Neural crest cell (in vitro differentiated cells): ENCODE measurements around the gene COL9A1. TPM values are rescaled to one million over a fixed set of nuclear protein-coding genes. Genes with fewer than 3 reads are reported as not detected.
"Not testable (repeated sequence)": the region's sequence is repeated elsewhere in the genome, so short reads cannot be mapped to it uniquely, and the experiment has no call there.

Experiments
- DNase-seq: peaks from one replicate; pipeline ENCODE4 v3.0.0; 2021; ENCODE audit warnings: low read depth, mixed read lengths, low spot score
- H3K27ac Mint-ChIP-seq: one replicate; pipeline ENCODE4 v1.8.0; 2021; ENCODE audit warnings: mild to moderate bottlenecking, mixed read lengths; ENCODE audit not compliant: unreplicated experiment
- H3K27me3 Mint-ChIP-seq: 2 replicates; pipeline ENCODE4 v1.8.0; 2021; ENCODE audit warnings: low read depth, mild to moderate bottlenecking, mixed read lengths
- H3K36me3 Mint-ChIP-seq: 2 replicates; pipeline ENCODE4 v1.8.0; 2021; ENCODE audit warnings: low read depth, mild to moderate bottlenecking, mixed read lengths
- H3K4me1 Mint-ChIP-seq: 2 replicates; pipeline ENCODE4 v1.8.0; 2021; ENCODE audit warnings: mixed read lengths
- H3K4me3 Mint-ChIP-seq: one replicate; pipeline ENCODE4 v1.8.0; 2021; ENCODE audit warnings: mild to moderate bottlenecking, mixed read lengths
- H3K9me3 Mint-ChIP-seq: 2 replicates; pipeline ENCODE4 v1.8.0; 2021; ENCODE audit warnings: mixed read lengths
- total RNA-seq: library from RNA; stranded (reverse); gene quantifications from 2 replicates; pipeline ENCODE4 v1.2.1, GENCODE V29; 2021
- TF ChIP-seq, protein P1 (sequence below): fragments of 200-600 bp; sonication (generic); conservative IDR thresholded peaks from 2 replicates; pipeline ENCODE4 v1.5.0; 2021; ENCODE audit warnings: antibody characterized with exemption, mild to moderate bottlenecking

The COL9A1 gene
- total RNA-seq, 1 donor from 2014 or later, result 30.8 TPM

DNA sequence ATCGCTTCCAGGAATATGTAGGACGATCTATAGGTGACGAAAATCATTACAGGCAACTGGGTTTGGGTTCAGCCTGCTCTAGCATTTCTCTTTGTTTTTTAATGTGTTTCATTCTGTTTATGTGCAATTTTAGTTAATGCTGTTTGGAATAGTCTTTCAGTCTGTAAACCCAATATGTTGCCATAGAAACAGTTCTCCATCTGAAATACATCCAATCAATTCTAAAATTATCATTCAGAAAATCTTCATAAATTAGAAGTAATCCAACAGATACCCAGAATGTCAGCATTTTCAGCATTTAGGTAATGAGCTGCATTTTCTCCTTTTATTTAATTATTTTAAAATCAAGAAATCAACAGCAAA lies 34.8 kb upstream of the COL9A1 start:
- DNase-seq, result no peak
- no peak overlapping the region for H3K27ac Mint-ChIP-seq
- TF ChIP-seq, protein P1, sequence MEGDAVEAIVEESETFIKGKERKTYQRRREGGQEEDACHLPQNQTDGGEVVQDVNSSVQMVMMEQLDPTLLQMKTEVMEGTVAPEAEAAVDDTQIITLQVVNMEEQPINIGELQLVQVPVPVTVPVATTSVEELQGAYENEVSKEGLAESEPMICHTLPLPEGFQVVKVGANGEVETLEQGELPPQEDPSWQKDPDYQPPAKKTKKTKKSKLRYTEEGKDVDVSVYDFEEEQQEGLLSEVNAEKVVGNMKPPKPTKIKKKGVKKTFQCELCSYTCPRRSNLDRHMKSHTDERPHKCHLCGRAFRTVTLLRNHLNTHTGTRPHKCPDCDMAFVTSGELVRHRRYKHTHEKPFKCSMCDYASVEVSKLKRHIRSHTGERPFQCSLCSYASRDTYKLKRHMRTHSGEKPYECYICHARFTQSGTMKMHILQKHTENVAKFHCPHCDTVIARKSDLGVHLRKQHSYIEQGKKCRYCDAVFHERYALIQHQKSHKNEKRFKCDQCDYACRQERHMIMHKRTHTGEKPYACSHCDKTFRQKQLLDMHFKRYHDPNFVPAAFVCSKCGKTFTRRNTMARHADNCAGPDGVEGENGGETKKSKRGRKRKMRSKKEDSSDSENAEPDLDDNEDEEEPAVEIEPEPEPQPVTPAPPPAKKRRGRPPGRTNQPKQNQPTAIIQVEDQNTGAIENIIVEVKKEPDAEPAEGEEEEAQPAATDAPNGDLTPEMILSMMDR, result no peak
- peaks cover 2% of the 10 kb centered on the region for H3K36me3 Mint-ChIP-seq
- peaks cover 9% of the 10 kb centered on the region for H3K9me3 Mint-ChIP-seq
- no peak overlapping the region for H3K4me3 Mint-ChIP-seq
- H3K27me3 Mint-ChIP-seq, result no peaks in the 10 kb centered on the region
- no peaks in the 10 kb centered on the region for H3K4me1 Mint-ChIP-seq

DNA sequence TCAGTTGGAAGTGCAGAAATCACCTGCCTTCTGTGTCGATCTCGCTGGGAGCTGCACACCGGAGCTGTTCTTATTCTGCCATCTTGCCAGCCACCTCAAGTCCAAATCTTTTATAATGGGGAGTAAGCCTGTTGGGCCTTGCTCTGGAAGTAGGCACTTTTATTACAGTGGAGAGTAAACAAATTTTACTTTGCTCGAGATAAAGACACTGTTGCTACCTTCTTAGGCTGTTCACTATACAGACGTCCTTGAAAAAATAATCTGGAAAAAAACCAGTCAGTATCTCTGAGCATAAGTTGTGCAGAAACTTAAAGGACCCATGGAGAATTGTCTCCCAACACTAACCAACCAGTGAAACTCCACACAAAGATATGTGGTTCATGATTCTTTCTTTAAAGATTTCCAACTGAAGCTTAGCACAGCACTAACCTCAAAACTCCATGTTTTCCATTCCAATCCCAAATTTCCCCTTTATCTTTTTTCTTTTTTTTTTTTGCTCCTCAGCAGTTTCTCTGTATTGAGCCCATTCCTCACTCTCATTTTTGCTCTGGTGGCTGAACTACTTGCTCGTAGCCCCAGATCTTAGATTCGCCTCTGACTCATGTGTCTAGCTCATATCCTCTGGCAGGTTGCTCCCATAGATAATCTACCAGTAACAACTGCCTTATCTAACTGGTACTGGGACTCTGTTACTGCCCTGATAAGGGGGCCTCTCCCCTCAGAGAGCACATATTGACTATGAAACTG lies 34.3 kb upstream of the COL9A1 start:
- TF ChIP-seq, protein P1, result no peak
- Mint-ChIP-seq H3K27ac (no peak overlapping the region), H3K27me3 (no peaks in the 10 kb centered on the region), H3K4me3 (no peak overlapping the region), H3K36me3 (peaks cover 2% of the 10 kb centered on the region), H3K9me3 (peaks cover 13% of the 10 kb centered on the region), H3K4me1 (no peaks in the 10 kb centered on the region)
- no peak for DNase-seq

DNA sequence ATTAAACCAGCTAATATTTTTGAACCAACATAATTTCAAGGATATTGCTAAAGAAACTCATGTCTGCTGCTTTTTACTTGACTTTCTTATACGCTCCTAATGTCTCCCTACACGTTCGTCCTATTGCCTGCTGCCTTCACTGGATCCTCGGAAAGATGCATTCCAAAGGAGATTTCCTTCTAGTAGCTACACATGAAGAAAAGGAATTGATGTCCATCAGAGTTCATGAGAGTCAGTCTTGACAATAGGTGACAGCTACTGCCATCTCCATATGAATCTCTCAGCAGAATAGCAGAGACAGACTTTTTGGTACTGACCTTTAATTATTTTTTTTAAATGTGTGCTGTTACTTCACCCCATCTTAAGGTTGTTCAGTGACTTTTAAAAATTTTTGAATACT lies 24.2 kb upstream of the COL9A1 start:
- Mint-ChIP-seq H3K9me3 (peaks cover 4% of the 10 kb centered on the region), H3K27me3 (no peaks in the 10 kb centered on the region), H3K4me1 (peaks cover 5% of the 10 kb centered on the region), H3K36me3 (no peaks in the 10 kb centered on the region), H3K4me3 (no peak overlapping the region), H3K27ac (no peak overlapping the region)
- DNase-seq, result no peak
- TF ChIP-seq, protein P1, result no peak

DNA sequence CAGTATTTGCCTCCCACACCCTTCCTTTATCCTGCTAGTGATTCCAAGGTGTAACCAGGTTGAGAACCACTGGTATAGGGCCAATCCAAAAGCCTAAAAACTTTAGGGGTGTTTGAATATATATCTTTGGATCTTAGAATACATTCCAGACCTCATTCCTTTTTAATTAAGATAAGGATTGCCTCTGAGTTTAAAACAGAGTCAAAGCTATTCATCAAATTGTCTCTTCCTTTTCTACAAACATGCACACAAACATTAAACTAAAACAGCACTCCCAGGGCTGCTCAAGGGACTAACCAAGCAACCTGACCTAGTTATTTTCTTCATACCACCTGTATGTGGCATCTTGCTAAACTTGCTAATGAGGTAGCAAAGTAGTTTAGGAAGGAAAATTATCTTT lies 22.1 kb upstream of the COL9A1 start:
- TF ChIP-seq, protein P1, result no peak
- Mint-ChIP-seq H3K9me3 (no peaks in the 10 kb centered on the region), H3K36me3 (no peaks in the 10 kb centered on the region), H3K27ac (no peak overlapping the region), H3K27me3 (no peaks in the 10 kb centered on the region), H3K4me1 (peaks cover 5% of the 10 kb centered on the region), H3K4me3 (no peak overlapping the region)
- DNase-seq, result no peak

DNA sequence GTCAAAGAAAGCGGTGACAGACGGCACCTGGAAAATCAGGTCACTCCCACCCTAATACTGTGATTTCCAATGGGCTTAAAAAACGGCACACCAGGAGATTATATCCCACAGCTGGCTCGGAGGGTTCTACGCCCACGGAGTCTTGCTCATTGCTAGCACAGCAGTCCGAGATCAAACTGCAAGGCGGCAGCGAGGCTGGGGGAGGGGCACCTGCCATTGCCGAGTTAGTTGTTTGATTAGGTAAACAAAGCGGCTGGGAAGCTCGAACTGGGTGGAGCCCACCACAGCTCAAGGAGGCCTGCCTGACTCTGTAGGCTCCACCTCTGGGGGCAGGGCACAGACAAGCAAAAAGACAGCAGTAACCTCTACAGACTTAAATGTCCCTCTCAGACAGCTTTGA lies 14.9 kb upstream of the COL9A1 start:
- H3K9me3 Mint-ChIP-seq, H3K36me3 Mint-ChIP-seq, H3K27me3 Mint-ChIP-seq, H3K4me3 Mint-ChIP-seq, DNase-seq, H3K27ac Mint-ChIP-seq: not testable (repeated sequence)
- peaks cover 22% of the 10 kb centered on the region for H3K4me1 Mint-ChIP-seq

DNA sequence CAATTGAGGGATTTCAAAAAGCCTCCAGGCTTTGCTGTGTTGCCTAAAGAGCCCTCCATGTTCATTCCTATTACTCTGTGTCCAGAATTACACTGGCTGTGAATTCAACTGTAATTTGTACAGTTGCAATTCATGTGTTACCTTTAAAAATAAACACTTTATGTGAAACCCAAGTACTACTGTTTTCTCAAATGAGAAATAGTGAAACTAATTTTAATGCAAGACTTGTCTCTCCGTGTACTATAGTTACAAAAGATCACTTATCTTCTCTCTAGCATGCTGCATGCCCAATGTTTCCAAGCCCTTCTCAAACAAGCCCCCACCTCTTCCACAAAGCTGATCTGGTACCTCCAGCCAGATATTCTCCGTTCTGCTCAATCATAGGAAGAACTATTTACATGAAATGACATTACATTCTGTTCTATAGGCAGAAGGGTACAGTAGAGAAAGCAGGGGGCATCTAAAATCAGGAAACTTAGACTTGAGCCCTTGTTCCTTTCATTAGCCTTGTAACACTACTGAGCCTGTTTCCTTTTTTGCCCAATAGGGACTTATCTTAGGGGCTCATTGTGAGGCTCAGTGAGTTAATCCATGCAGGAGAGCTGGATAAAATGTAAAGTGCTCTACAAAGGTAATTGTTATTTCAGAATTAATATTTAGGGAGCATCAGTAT lies 12.3 kb upstream of the COL9A1 start:
- TF ChIP-seq, protein P1, result no peak
- H3K36me3 Mint-ChIP-seq, result no peaks in the 10 kb centered on the region
- no peak overlapping the region for H3K4me3 Mint-ChIP-seq
- H3K4me1 Mint-ChIP-seq, result peaks cover 25% of the 10 kb centered on the region
- H3K27ac Mint-ChIP-seq, result no peak overlapping the region
- no peak for DNase-seq
- H3K9me3 Mint-ChIP-seq, result no peaks in the 10 kb centered on the region
- no peaks in the 10 kb centered on the region for H3K27me3 Mint-ChIP-seq
